ENCODE data around the gene HSPA12A. TPM values are rescaled to one million over a fixed set of nuclear protein-coding genes. Genes with fewer than 3 reads are reported as not detected.

HSPA12A gene
- total RNA-seq, 1 experiment from 2014 or later: 18.1 TPM

- no peak for DNase-seq (ENCODE audit: low read depth)
- in situ Hi-C loops (cut with HindIII; ENCODE audit: low pct_unique_long_range_greater_than_20kb, low sequenced_read_pairs): no loop called here
Observed at GRCh38 chr10:116687633-116688032, 54.7 kb downstream of the HSPA12A start.

DNA sequence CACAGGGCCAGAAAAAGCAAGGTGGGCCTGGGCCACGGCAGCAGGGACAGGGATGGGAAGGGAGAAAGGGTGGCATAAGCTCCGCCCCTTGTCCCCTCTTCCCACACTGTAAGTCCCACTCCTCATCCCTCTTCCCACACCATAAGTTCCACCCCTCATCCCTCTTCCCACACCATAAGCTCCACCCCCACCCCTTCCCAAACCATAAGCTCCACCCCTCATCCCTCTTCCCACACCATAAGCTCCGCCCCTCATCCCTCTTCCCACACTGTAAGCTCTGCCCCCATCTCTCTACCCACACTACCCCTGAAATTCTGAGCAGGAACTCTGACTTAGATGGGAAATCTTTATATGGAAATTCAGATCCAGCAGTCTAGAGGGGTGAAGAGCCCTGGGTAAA, 55.7 kb downstream of the HSPA12A start:
- in situ Hi-C loops (cut with HindIII; ENCODE audit: low pct_unique_long_range_greater_than_20kb, low sequenced_read_pairs): no loop called here
- no peak for DNase-seq (ENCODE audit: low read depth)

DNA sequence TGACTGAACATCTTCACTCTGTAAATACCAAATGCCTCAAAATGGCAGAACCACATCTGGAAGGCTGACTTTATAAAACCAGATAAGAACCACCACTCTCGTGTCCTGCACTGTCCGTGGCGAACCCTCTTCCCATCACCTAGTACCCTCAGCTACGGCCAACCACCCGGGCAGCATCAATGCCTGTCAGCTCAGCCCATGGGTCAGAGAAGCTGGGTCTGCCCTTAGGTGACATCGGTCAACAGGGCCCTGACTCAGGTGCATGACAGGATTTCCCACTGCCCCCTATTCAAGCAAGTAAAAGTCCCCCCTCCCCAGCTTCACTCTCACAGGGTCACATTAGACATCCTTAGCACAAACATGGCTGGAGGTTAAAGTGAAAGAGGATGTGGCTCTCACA, 56.6 kb downstream of the HSPA12A start:
- in situ Hi-C loops (cut with HindIII; ENCODE audit: low pct_unique_long_range_greater_than_20kb, low sequenced_read_pairs): no loop called here
- no peak for DNase-seq (ENCODE audit: low read depth)

DNA sequence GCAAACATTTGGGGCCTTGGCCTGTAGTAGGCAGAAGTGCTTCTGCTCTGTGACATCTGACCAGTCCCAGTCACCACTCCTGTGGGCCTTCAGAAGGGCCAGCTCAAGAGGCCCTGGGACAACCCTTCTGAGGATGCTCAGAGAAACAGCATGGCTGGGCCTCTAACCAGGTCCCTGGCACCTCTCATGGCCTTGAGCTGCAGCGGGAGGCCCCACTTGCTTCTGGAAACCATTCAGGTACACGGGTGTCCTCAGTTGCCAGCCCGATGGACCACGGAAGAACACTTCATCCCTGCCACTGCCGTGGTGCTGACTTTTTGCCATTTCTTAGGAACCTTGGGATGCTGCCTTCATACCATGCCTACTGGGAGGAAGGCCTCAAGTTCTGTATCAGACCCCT, 57.6 kb downstream of the HSPA12A start:
- in situ Hi-C loops (cut with HindIII; ENCODE audit: low pct_unique_long_range_greater_than_20kb, low sequenced_read_pairs): no loop called here

GRCh38 chr10:116683821-116684220, 58.5 kb downstream of the HSPA12A start:
- in situ Hi-C loops (cut with HindIII; ENCODE audit: low pct_unique_long_range_greater_than_20kb, low sequenced_read_pairs): no loop called here
- DNase-seq (ENCODE audit: low read depth): no peak

More for the DNA sequence above, 57.6 kb downstream of the HSPA12A start:
- no peak for DNase-seq (ENCODE audit: low read depth)

- in situ Hi-C loops (cut with HindIII; ENCODE audit: low pct_unique_long_range_greater_than_20kb, low sequenced_read_pairs): no loop called here
- DNase-seq (ENCODE audit: low read depth): peak; percentile 93
Observed at GRCh38 chr10:116683166-116683565, 59.2 kb downstream of the HSPA12A start.

- in situ Hi-C loops (cut with HindIII; ENCODE audit: low pct_unique_long_range_greater_than_20kb, low sequenced_read_pairs): no loop called here
Observed at GRCh38 chr10:116679351-116679750, 63.0 kb downstream of the HSPA12A start.

GRCh38 chr10:116676633-116677032, 65.7 kb downstream of the HSPA12A start:
- in situ Hi-C loops (cut with HindIII; ENCODE audit: low pct_unique_long_range_greater_than_20kb, low sequenced_read_pairs): no loop called here
- DNase-seq (ENCODE audit: low read depth): no peak

More at GRCh38 chr10:116679351-116679750, 63.0 kb downstream of the HSPA12A start:
- no peak for DNase-seq (ENCODE audit: low read depth)

DNA sequence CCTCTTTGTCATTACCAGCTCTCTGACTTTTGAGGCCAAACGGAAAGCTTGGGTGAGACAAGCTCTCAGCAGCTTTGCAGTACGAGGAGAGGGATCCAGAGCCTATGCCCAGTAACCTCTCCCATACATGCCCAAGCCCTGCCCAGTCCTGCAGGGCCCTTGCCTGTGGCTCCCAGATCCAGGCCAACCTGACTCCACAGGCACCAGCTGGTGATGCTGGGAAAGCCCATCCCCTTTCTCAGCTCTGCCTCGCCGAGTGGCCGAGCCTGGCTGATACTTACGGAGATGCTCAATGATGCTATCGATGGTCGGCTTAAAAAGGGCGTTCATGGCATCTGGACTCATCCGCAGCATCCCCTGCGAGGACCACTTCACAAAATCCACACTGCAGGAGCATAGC, 66.2 kb downstream of the HSPA12A start:
- DNase-seq (ENCODE audit: low read depth): no peak
- in situ Hi-C loops (cut with HindIII; ENCODE audit: low pct_unique_long_range_greater_than_20kb, low sequenced_read_pairs): no loop called here

GRCh38 chr10:116674901-116675423, 67.4 kb downstream of the HSPA12A start:
- in situ Hi-C loops (cut with HindIII; ENCODE audit: low pct_unique_long_range_greater_than_20kb, low sequenced_read_pairs): no loop called here
- DNase-seq (ENCODE audit: low read depth): no peak

DNA sequence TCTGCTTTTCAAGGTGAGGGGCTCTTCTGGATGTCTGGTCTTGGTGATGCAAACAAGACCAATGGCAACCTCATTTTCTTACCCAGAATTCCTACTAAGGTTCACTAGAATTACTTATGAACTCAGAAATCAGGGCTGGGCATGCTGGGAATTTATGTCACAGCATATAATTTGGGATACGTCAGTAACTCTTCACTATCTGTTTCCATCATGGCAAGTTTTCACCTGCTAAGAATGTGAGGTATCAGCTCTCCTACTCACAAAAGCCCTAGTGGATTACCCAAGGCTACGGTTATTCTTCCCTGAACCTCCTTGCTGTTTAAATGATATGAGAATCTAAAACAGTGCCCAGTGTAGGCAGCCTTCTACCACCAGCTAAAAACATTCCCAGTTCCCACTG, 68.5 kb downstream of the HSPA12A start:
- in situ Hi-C loops (cut with HindIII; ENCODE audit: low pct_unique_long_range_greater_than_20kb, low sequenced_read_pairs): no loop called here
- no peak for DNase-seq (ENCODE audit: low read depth)

GRCh38 chr10:116672891-116673290, 69.5 kb downstream of the HSPA12A start:
- DNase-seq (ENCODE audit: low read depth): no peak
- in situ Hi-C loops (cut with HindIII; ENCODE audit: low pct_unique_long_range_greater_than_20kb, low sequenced_read_pairs): no loop called here

- DNase-seq (ENCODE audit: low read depth): no peak
- in situ Hi-C loops (cut with HindIII; ENCODE audit: low pct_unique_long_range_greater_than_20kb, low sequenced_read_pairs): no loop called here
Observed at GRCh38 chr10:116671274-116671926, 71.0 kb downstream of the HSPA12A start.

- no peak for DNase-seq (ENCODE audit: low read depth)
- in situ Hi-C loops (cut with HindIII; ENCODE audit: low pct_unique_long_range_greater_than_20kb, low sequenced_read_pairs): no loop called here
Observed at GRCh38 chr10:116670706-116671105, 71.7 kb downstream of the HSPA12A start.

GRCh38 chr10:116669832-116670644, 72.3 kb downstream of the HSPA12A start:
- in situ Hi-C loops (cut with HindIII; ENCODE audit: low pct_unique_long_range_greater_than_20kb, low sequenced_read_pairs): no loop called here
- DNase-seq (ENCODE audit: low read depth): peak; percentile 36

- DNase-seq (ENCODE audit: low read depth): no peak
- in situ Hi-C loops (cut with HindIII; ENCODE audit: low pct_unique_long_range_greater_than_20kb, low sequenced_read_pairs): no loop called here
Observed at GRCh38 chr10:116669080-116669479, 73.3 kb downstream of the HSPA12A start.

DNA sequence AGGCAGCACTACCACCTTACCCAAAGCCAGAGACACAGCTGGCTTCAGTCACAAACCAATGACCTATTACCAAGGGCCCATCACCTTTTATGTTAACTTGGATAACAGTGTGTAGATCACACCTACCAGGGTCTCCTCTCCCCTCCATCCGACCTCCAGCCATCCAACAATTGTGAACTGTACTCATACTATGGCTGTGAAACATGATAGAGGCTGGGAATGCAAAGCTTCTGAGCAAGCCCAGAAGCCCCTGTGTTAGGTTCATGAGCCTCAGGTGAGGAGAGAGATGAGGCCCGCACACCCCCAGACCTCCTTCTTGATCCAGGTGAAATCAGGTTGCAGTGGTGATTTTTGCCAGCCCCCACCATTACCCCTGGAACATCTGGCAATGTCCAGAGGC, 73.9 kb downstream of the HSPA12A start:
- DNase-seq (ENCODE audit: low read depth): no peak
- in situ Hi-C loops (cut with HindIII; ENCODE audit: low pct_unique_long_range_greater_than_20kb, low sequenced_read_pairs): no loop called here

GRCh38 chr10:116668018-116668417, 74.3 kb downstream of the HSPA12A start:
- in situ Hi-C loops (cut with HindIII; ENCODE audit: low pct_unique_long_range_greater_than_20kb, low sequenced_read_pairs): no loop called here
- no peak for DNase-seq (ENCODE audit: low read depth)

DNA sequence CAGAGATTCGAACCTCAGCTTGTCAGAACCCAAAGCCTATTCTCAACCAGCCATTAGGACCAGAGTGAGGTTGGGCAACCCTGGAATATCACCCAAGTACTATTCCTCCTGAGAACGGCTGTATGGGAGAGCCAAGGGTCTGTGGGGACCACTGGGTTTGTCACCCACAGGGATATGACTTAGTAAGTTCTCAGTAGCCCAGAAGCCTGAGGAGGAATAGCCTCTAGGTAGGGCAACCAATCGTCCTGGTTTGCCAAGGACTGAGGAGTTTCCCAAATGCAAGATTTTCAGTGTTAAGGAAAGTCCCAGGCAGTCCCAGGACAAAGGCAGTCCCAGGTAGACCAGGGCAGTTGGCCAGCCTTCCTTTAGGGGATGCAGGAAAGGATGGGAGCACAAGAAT, 74.9 kb downstream of the HSPA12A start:
- in situ Hi-C loops (cut with HindIII; ENCODE audit: low pct_unique_long_range_greater_than_20kb, low sequenced_read_pairs): no loop called here
- DNase-seq (ENCODE audit: low read depth): no peak

Data from Caki2 (cell line).